Measurements from ENCODE around the gene MYOF. TPM values are rescaled to one million over a fixed set of nuclear protein-coding genes. Genes with fewer than 3 reads are reported as not detected.

The MYOF gene
- total RNA-seq, 4 donors from 2014 or later, result 61.1 to 123 (median 99.6) TPM

GRCh38 chr10:93452143-93452542, 30.0 kb downstream of the MYOF start:
- peaks cover 0 to 1% (median 0%) of the 10 kb centered on the region in 3 donors for H3K4me1 ChIP-seq
- no peaks in the 10 kb centered on the region for H3K9me3 ChIP-seq
- H3K27ac ChIP-seq, result no peak overlapping the region
- DNase-seq, result no peak
- peaks cover 0 to 93% (median 20%) of the 10 kb centered on the region in 3 donors for H3K36me3 ChIP-seq
- intact Hi-C loops (cut with DNase I), result no loop called here
- H3K27me3 ChIP-seq, result no peaks in the 10 kb centered on the region
- H3K4me3 ChIP-seq, result no peak overlapping the region
- 33 to 34% methylated on average over 2 of the region's 2 CpGs for WGBS, 2 donors
- no peak for TF ChIP-seq POLR2A (IDR thresholded peaks at IDR 0.05)
- TF ChIP-seq, protein P1, sequence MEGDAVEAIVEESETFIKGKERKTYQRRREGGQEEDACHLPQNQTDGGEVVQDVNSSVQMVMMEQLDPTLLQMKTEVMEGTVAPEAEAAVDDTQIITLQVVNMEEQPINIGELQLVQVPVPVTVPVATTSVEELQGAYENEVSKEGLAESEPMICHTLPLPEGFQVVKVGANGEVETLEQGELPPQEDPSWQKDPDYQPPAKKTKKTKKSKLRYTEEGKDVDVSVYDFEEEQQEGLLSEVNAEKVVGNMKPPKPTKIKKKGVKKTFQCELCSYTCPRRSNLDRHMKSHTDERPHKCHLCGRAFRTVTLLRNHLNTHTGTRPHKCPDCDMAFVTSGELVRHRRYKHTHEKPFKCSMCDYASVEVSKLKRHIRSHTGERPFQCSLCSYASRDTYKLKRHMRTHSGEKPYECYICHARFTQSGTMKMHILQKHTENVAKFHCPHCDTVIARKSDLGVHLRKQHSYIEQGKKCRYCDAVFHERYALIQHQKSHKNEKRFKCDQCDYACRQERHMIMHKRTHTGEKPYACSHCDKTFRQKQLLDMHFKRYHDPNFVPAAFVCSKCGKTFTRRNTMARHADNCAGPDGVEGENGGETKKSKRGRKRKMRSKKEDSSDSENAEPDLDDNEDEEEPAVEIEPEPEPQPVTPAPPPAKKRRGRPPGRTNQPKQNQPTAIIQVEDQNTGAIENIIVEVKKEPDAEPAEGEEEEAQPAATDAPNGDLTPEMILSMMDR (IDR thresholded peaks at IDR 0.05), result no peak

DNA sequence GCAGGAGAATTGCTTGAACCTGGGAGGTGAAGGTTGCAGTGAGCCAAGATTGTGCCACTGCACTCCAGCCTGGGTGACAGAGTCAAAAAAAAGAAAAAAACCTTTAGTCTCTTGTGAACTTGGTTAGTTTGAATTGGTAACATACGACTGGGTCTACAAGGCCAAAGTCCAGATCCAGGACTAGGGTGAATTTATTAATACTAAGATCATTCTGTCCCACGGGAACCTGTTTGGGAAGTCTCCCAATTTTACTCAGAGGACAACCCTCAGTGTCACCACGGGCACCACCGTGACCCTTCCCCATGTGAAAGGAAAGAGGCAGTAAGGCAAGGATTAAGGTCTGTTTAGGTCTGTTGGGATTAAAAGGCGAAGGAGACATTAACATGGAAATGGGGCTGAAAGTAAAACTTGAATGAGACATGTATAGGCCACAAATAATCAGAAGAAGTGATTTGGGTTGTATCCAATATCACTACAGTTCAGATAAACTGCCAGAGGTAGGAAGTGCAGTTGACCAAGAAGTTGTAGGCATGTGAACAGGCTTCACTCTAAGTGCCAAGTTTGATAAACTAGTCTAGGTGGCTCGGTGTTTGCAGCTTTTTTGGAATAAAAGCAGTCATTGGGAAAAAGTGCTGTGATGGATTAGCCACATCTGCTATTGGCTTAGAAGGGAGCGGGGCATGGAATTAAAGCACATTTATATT, 30.7 kb downstream of the MYOF start:
- no peak overlapping the region for H3K4me3 ChIP-seq
- intact Hi-C loops (cut with DNase I), result no loop called here
- H3K27ac ChIP-seq, result no peak overlapping the region
- H3K27me3 ChIP-seq, result no peaks in the 10 kb centered on the region
- peaks cover 0 to 8% (median 4%) of the 10 kb centered on the region in 3 donors for H3K4me1 ChIP-seq
- WGBS, 2 donors, result 66 to 69% methylated on average over 5 to 7 of the region's 7 CpGs
- H3K36me3 ChIP-seq, result peaks cover 0 to 90% (median 13%) of the 10 kb centered on the region in 3 donors
- no peak for DNase-seq
- no peak for TF ChIP-seq POLR2A (IDR thresholded peaks at IDR 0.05)
- TF ChIP-seq, protein P1 (IDR thresholded peaks at IDR 0.05), result no peak
- no peaks in the 10 kb centered on the region for H3K9me3 ChIP-seq

DNA sequence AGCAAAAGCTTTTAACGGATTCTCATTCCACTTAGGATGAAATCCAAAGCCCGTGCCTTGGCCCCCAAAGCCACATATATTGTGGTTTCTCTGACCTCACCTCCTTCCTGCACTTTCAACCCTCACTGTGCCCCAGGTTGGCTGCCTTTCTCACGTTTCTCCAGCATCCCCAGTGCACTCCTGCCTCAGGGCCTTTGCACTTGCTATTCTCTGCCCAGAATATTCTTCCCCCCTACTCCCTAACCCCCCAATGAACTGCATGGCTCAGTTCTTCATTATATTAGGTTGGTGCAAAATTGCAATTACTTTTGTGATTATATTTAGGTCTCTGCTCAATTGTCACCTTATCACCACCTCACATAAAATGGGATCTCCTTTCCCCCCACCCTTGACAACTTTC, 34.2 kb downstream of the MYOF start:
- peaks cover 0 to 67% (median 17%) of the 10 kb centered on the region in 3 donors for H3K36me3 ChIP-seq
- H3K4me3 ChIP-seq, result no peak overlapping the region
- no peak for TF ChIP-seq POLR2A (IDR thresholded peaks at IDR 0.05)
- TF ChIP-seq, protein P1 (IDR thresholded peaks at IDR 0.05), result no peak
- no peak for DNase-seq
- intact Hi-C loops (cut with DNase I), result no loop called here
- H3K9me3 ChIP-seq, result no peaks in the 10 kb centered on the region
- WGBS, 2 donors, result 30 to 54% methylated on average over 3 of the region's 3 CpGs
- H3K27me3 ChIP-seq, result no peaks in the 10 kb centered on the region
- peak overlapping the region in 1 of 4 donors; percentile 19 for H3K27ac ChIP-seq
- H3K4me1 ChIP-seq, result peaks cover 20 to 43% (median 35%) of the 10 kb centered on the region in 3 donors

GRCh38 chr10:93447019-93447418, 35.1 kb downstream of the MYOF start:
- peak overlapping the region; percentile 75 to 99 (median 94) for H3K27ac ChIP-seq
- intact Hi-C loops (cut with DNase I), result no loop called here
- H3K27me3 ChIP-seq, result no peaks in the 10 kb centered on the region
- H3K4me1 ChIP-seq, result peaks cover 20 to 52% (median 44%) of the 10 kb centered on the region in 3 donors
- TF ChIP-seq, protein P1 (IDR thresholded peaks at IDR 0.05), result no peak
- no peak for TF ChIP-seq POLR2A (IDR thresholded peaks at IDR 0.05)
- H3K9me3 ChIP-seq, result no peaks in the 10 kb centered on the region
- DNase-seq, result no peak
- WGBS, 2 donors, result 57 to 70% methylated on average over 6 of the region's 6 CpGs
- peaks cover 0 to 61% (median 17%) of the 10 kb centered on the region in 3 donors for H3K36me3 ChIP-seq
- H3K4me3 ChIP-seq, result no peak overlapping the region

GRCh38 chr10:93445978-93446720, 36.0 kb downstream of the MYOF start:
- Histone ChIP-seq H3K9me3 (no peaks in the 10 kb centered on the region), H3K4me3 (no peak overlapping the region), H3K36me3 (peaks cover 0 to 52% (median 12%) of the 10 kb centered on the region in 3 donors), H3K27me3 (no peaks in the 10 kb centered on the region), H3K27ac (peak overlapping the region; percentile 75 to 99 (median 94)), H3K4me1 (peaks cover 20 to 61% (median 52%) of the 10 kb centered on the region in 3 donors)
- intact Hi-C loops (cut with DNase I), result no loop called here
- 33 to 36% methylated on average over 7 of the region's 7 CpGs for WGBS, 2 donors
- DNase-seq, result no peak
- TF ChIP-seq, protein P1 (IDR thresholded peaks at IDR 0.05), result no peak
- TF ChIP-seq POLR2A (IDR thresholded peaks at IDR 0.05), result no peak
